K562 (cell line): ENCODE results near the gene ACHE. TPM values are rescaled to one million over a fixed set of nuclear protein-coding genes. Genes with fewer than 3 reads are reported as not detected.

Experiments used
- CEBPB ChIP-seq: fragments of 450-650 bp; IDR thresholded peaks from 2 replicates; pipeline ENCODE4 v1.6.1; 2016; ENCODE audit warnings: missing genetic modification characterization, missing compliant biosample characterization
- CREB1 ChIP-seq, 2 experiments: sonication (generic) in 1 of 2; formaldehyde crosslinking in 1 of 2; IDR thresholded peaks; 2 replicates each; pipeline versions ENCODE4 v1.6.1 to v1.8.0; 2012 to 2022; ENCODE audit warnings: inconsistent platforms in 1 of 2, mild to moderate bottlenecking in 1 of 2, missing genetic modification reagents in 1 of 2, moderate library complexity in 1 of 2
- ESRRA ChIP-seq: fragments of 450-650 bp; IDR thresholded peaks from 2 replicates; pipeline ENCODE4 v1.6.1; 2014; ENCODE audit warnings: low read depth, mild to moderate bottlenecking, moderate library complexity, borderline replicate concordance
- GTF2A2 ChIP-seq: IDR thresholded peaks from 2 replicates; pipeline ENCODE4 v1.6.1; 2016; ENCODE audit warnings: mild to moderate bottlenecking, missing genetic modification characterization, missing compliant biosample characterization
- POLR2H ChIP-seq: IDR thresholded peaks from 2 replicates; pipeline ENCODE4 v1.6.1; 2016; ENCODE audit warnings: missing genetic modification characterization, low read depth, mild to moderate bottlenecking, control low read depth, missing compliant biosample characterization, moderate library complexity
- RBFOX2 ChIP-seq: fragments of 200-400 bp; formaldehyde crosslinking; IDR thresholded peaks from 2 replicates; pipeline ENCODE4 v1.6.1; 2017; ENCODE audit warnings: low read depth, mild to moderate bottlenecking, low read length, moderate library complexity
- SIN3B ChIP-seq: fragments of 450-650 bp; IDR thresholded peaks from 2 replicates; pipeline ENCODE4 v1.6.1; 2017; ENCODE audit warnings: low read depth, mild to moderate bottlenecking, moderate library complexity
- SMARCA4 ChIP-seq: fragments of 450-650 bp; IDR thresholded peaks from 2 replicates; pipeline ENCODE4 v1.6.1; 2016
- SMARCC2 ChIP-seq: fragments of 450-650 bp; IDR thresholded peaks from 2 replicates; pipeline ENCODE4 v1.6.1; 2017; ENCODE audit warnings: antibody characterized with exemption, moderate library complexity, mild to moderate bottlenecking, low read depth
- ZKSCAN3 ChIP-seq: fragments of 250-450 bp; sonication (Bioruptor Pico); IDR thresholded peaks from 2 replicates; pipeline ENCODE4 v1.4.0; 2020
- ZNF174 ChIP-seq: fragments of 250-450 bp; sonication (Bioruptor Pico); IDR thresholded peaks from 2 replicates; pipeline ENCODE4 v1.4.0; 2020; ENCODE audit warnings: mild to moderate bottlenecking
- ZNF197 ChIP-seq: fragments of 200-800 bp; sonication (Bioruptor generic); IDR thresholded peaks from 2 replicates; pipeline ENCODE4 v1.6.1; 2016; ENCODE audit warnings: low read depth, missing genetic modification characterization, missing compliant biosample characterization
- ZNF263 ChIP-seq: sonication (generic); formaldehyde crosslinking; IDR thresholded peaks from 2 replicates; pipeline ENCODE4 v1.8.0; 2022; ENCODE audit warnings: mild to moderate bottlenecking, missing genetic modification reagents, borderline replicate concordance
- ZNF785 ChIP-seq: fragments of 250-450 bp; sonication (Bioruptor Pico); IDR thresholded peaks from 2 replicates; pipeline ENCODE4 v1.4.0; 2020; ENCODE audit warnings: mild to moderate bottlenecking
- ZSCAN32 ChIP-seq: fragments of 450-650 bp; formaldehyde crosslinking; IDR thresholded peaks from 2 replicates; pipeline ENCODE4 v1.4.0; 2020; ENCODE audit warnings: mild to moderate bottlenecking, moderate library complexity
- polyA plus RNA-seq, 8 experiments: library from polyadenylated mRNA; depleted of rRNA in 4 of 8; stranded (reverse) in 5 of 8; unstranded in 3 of 8; fragments of >200 nt; fragmentation: Nextera tagmentation in 2 of 8; fragmentation: Illumina TruSeq in 1 of 8; extraction: Ambion mirVana in 2 of 8; extraction: Trizol in 1 of 8; gene quantifications; 2 replicates each; pipeline versions ENCODE4 v1.2.1 to v1.2.3, GENCODE V29; 2011 to 2014; ENCODE audit warnings: inconsistent platforms in 1 of 8, missing spikeins in 1 of 8
- total RNA-seq, 7 experiments: library from RNA; depleted of rRNA in 6 of 7; stranded (reverse); fragments of >200 nt in 6 of 7; fragmentation: Illumina TruSeq in 2 of 7; extraction: Trizol in 2 of 7; gene quantifications; 2 replicates each; pipeline versions ENCODE4 v1.2.1 to v1.2.3, GENCODE V29; 2011 to 2021; ENCODE audit warnings: low replicate concordance in 1 of 7
- TF ChIP-seq, protein P1 (sequence below): fragments of 450-650 bp; IDR thresholded peaks from 2 replicates; pipeline ENCODE4 v1.6.1; 2016; ENCODE audit warnings: low read depth
- TF ChIP-seq, protein P2 (sequence below): sonication (generic); formaldehyde crosslinking; IDR thresholded peaks from 2 replicates; pipeline ENCODE4 v1.5.0; 2020; ENCODE audit warnings: missing genetic modification reagents
- TF ChIP-seq, protein P3 (sequence below): fragments of 250-450 bp; sonication (Bioruptor Pico); IDR thresholded peaks from 2 replicates; pipeline ENCODE4 v1.8.0; 2022; ENCODE audit warnings: inconsistent platforms, mild to moderate bottlenecking, moderate library complexity, borderline replicate concordance

ACHE gene
- total and polyA plus RNA-seq, 9 of the 15 experiments (the other 6 are each of a cell fraction or from before 2014, with no cell fraction given): 0.04 to 8.8 (median 1.9) TPM

DNA sequence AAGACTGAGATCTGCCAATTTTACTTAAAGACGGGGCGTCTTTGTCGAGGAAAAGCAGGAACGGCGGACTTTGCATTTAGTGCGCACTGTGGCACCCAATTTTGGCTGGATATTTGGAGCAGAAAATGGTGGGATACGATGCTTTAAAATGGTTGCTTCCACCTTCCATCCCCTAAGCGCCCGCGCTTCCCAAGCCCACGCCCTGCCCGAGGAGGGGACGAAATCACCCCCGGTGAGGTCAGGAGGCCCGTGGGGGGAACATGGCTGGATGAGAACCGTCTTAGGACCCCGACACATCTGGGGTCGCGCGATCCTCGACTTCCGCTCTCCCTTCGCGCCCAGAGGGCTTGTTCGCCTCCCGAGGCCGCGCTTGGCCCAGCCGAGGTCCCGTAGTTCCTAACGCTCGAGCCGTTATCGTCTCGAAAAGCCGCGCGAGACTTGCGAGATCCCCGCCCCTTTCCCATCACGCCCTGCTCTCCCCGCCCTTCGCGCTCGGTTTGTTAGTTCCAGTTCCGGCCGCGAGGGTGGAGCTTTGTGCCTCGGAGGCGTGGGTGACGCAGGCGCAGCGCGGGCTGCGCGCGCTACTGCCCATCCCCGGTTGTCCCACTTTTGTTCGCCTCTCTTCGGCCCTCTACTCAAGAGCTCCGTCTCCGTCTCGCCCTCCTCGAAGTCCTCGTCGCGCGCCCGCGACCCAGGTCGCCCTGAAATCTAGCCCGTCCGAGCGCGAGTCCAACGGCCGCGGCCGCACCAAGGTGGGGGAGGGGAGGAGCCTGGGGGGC, 20.9 kb downstream of the ACHE start, which contains the start of gene SRRT (continued):
- TF ChIP-seq, protein P1, sequence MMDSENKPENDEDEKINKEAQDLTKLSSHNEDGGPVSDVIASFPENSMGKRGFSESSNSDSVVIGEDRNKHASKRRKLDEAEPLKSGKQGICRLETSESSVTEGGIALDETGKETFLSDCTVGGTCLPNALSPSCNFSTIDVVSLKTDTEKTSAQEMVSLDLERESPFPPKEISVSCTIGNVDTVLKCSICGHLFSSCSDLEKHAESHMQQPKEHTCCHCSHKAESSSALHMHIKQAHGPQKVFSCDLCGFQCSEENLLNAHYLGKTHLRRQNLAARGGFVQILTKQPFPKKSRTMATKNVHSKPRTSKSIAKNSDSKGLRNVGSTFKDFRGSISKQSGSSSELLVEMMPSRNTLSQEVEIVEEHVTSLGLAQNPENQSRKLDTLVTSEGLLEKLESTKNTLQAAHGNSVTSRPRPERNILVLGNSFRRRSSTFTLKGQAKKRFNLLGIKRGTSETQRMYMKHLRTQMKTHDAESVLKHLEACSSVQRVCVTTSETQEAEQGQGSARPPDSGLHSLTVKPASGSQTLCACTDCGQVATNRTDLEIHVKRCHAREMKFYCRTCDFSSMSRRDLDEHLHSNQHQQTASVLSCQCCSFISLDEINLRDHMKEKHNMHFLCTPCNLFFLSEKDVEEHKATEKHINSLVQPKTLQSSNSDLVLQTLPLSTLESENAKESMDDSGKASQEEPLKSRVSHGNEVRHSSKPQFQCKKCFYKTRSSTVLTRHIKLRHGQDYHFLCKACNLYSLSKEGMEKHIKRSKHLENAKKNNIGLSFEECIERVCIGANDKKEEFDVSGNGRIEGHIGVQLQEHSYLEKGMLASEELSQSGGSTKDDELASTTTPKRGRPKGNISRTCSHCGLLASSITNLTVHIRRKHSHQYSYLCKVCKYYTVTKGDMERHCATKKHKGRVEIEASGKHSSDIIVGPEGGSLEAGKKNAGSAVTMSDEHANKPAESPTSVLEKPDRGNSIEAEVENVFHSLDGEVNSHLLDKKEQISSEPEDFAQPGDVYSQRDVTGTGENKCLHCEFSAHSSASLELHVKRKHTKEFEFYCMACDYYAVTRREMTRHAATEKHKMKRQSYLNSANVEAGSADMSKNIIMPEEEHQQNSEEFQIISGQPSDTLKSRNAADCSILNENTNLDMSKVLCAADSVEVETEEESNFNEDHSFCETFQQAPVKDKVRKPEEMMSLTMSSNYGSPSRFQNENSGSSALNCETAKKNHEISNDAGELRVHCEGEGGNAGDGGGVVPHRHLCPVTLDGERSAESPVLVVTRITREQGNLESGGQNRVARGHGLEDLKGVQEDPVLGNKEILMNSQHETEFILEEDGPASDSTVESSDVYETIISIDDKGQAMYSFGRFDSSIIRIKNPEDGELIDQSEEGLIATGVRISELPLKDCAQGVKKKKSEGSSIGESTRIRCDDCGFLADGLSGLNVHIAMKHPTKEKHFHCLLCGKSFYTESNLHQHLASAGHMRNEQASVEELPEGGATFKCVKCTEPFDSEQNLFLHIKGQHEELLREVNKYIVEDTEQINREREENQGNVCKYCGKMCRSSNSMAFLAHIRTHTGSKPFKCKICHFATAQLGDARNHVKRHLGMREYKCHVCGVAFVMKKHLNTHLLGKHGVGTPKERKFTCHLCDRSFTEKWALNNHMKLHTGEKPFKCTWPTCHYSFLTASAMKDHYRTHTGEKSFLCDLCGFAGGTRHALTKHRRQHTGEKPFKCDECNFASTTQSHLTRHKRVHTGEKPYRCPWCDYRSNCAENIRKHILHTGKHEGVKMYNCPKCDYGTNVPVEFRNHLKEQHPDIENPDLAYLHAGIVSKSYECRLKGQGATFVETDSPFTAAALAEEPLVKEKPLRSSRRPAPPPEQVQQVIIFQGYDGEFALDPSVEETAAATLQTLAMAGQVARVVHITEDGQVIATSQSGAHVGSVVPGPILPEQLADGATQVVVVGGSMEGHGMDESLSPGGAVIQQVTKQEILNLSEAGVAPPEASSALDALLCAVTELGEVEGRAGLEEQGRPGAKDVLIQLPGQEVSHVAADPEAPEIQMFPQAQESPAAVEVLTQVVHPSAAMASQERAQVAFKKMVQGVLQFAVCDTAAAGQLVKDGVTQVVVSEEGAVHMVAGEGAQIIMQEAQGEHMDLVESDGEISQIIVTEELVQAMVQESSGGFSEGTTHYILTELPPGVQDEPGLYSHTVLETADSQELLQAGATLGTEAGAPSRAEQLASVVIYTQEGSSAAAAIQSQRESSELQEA: peak; percentile 99
- TF ChIP-seq POLR2H (tag): peak; percentile 97
- peak; percentile 98 for TF ChIP-seq RBFOX2
- no peak for TF ChIP-seq ZNF785 (CRISPR knock-in tag)
- TF ChIP-seq, protein P2, sequence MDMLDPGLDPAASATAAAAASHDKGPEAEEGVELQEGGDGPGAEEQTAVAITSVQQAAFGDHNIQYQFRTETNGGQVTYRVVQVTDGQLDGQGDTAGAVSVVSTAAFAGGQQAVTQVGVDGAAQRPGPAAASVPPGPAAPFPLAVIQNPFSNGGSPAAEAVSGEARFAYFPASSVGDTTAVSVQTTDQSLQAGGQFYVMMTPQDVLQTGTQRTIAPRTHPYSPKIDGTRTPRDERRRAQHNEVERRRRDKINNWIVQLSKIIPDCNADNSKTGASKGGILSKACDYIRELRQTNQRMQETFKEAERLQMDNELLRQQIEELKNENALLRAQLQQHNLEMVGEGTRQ: no peak
- 0 out of 2 replicates have a peak, but pooled peaks have one; percentile 52 for TF ChIP-seq ZNF174 (CRISPR knock-in tag)
- TF ChIP-seq SIN3B: peak; percentile 87
- TF ChIP-seq, protein P3, sequence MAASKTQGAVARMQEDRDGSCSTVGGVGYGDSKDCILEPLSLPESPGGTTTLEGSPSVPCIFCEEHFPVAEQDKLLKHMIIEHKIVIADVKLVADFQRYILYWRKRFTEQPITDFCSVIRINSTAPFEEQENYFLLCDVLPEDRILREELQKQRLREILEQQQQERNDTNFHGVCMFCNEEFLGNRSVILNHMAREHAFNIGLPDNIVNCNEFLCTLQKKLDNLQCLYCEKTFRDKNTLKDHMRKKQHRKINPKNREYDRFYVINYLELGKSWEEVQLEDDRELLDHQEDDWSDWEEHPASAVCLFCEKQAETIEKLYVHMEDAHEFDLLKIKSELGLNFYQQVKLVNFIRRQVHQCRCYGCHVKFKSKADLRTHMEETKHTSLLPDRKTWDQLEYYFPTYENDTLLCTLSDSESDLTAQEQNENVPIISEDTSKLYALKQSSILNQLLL (CRISPR knock-in tag): no peak
- no peak; the same call in 1 of the 2 replicates for TF ChIP-seq ZSCAN32 (CRISPR knock-in tag)
- peak; percentile 71; the same call in 1 of the 2 replicates for TF ChIP-seq CREB1 (IDR thresholded peaks at IDR 0.05)
- peak; percentile 85 for TF ChIP-seq CREB1 (CRISPR knock-in tag; IDR thresholded peaks at IDR 0.05)
- TF ChIP-seq SMARCC2: no peak
- peak; percentile 69; the same call in 1 of the 2 replicates for TF ChIP-seq ZNF197 (CRISPR knock-in tag)
- TF ChIP-seq ZKSCAN3 (CRISPR knock-in tag): no peak
- peak; percentile 79 for TF ChIP-seq ESRRA
- peak; percentile 66 for TF ChIP-seq ZNF263 (CRISPR knock-in tag)
- 0 out of 2 replicates have a peak, but pooled peaks have one; percentile 11 for TF ChIP-seq SMARCA4
- TF ChIP-seq CEBPB: no peak
- TF ChIP-seq GTF2A2 (tag): no peak
